H1 (cell line): ENCODE results near the gene KCNMA1.

Source experiments
- CHD2 ChIP-seq: IDR thresholded peaks from 2 replicates; pipeline ENCODE4 v1.6.1; 2012; ENCODE audit warnings: low read length, improper control_type of control experiment
- CTCF ChIP-seq, 3 experiments: IDR thresholded peaks; 1 replicate in 2 of 3; 2 replicates in 1 of 3; pipeline versions ENCODE4 v1.5.1 to v1.6.1; 2011; ENCODE audit warnings: low read length in 3 of 3, mild to moderate bottlenecking in 3 of 3, inconsistent platforms in 2 of 3, low read depth in 1 of 3, moderate library complexity in 1 of 3; ENCODE audit not compliant: insufficient read depth in 1 of 3; ENCODE audit errors: control extremely low read depth in 1 of 3
- GABPA ChIP-seq: IDR thresholded peaks from 2 replicates; pipeline ENCODE4 v1.6.1; 2011; ENCODE audit warnings: mild to moderate bottlenecking, low read length, moderate library complexity, borderline replicate concordance; ENCODE audit not compliant: insufficient read depth
- MAFK ChIP-seq: IDR thresholded peaks from 2 replicates; pipeline ENCODE4 v1.6.1; 2012; ENCODE audit warnings: low read depth, mild to moderate bottlenecking, improper control_type of control experiment, low read length
- POLR2AphosphoS5 ChIP-seq: IDR thresholded peaks from 2 replicates; pipeline ENCODE4 v1.6.1; 2011; ENCODE audit warnings: low read depth, low read length
- RAD21 ChIP-seq, 2 experiments: IDR thresholded peaks in 1 of 2; conservative IDR thresholded peaks in 1 of 2; 2 replicates each; pipeline ENCODE4 v1.6.1; 2011; ENCODE audit warnings: low read depth in 2 of 2, low read length in 2 of 2, improper control_type of control experiment in 1 of 2, inconsistent platforms in 1 of 2, mild to moderate bottlenecking in 1 of 2, moderate library complexity in 1 of 2
- RFX5 ChIP-seq: IDR thresholded peaks from 2 replicates; pipeline ENCODE4 v1.6.1; 2011; ENCODE audit warnings: low read depth, low read length, improper control_type of control experiment, borderline replicate concordance
- RXRA ChIP-seq: IDR thresholded peaks from 2 replicates; pipeline ENCODE4 v1.6.1; 2011; ENCODE audit warnings: low read depth, mild to moderate bottlenecking, low read length, moderate library complexity; ENCODE audit not compliant: insufficient read depth
- SP1 ChIP-seq: IDR thresholded peaks from 2 replicates; pipeline ENCODE4 v1.6.1; 2011; ENCODE audit warnings: low read depth, low read length
- SP2 ChIP-seq: IDR thresholded peaks from 2 replicates; pipeline ENCODE4 v1.6.1; 2012; ENCODE audit warnings: mild to moderate bottlenecking, low read length, inconsistent platforms
- SRF ChIP-seq: IDR thresholded peaks from 2 replicates; pipeline ENCODE4 v1.6.1; 2011; ENCODE audit warnings: mild to moderate bottlenecking, low read depth, low read length, moderate library complexity
- TAF1 ChIP-seq: IDR thresholded peaks from 2 replicates; pipeline ENCODE4 v1.6.1; 2011; ENCODE audit warnings: mild to moderate bottlenecking, low read depth, low read length
- TCF12 ChIP-seq: IDR thresholded peaks from 2 replicates; pipeline ENCODE4 v1.6.1; 2011; ENCODE audit warnings: low read depth, mild to moderate bottlenecking, low read length
- YY1 ChIP-seq: IDR thresholded peaks from 2 replicates; pipeline ENCODE4 v1.6.1; 2011; ENCODE audit warnings: low read depth, mild to moderate bottlenecking, low read length

GRCh38 chr10:76983624-76984023 lies 654.0 kb downstream of the KCNMA1 start:
- TF ChIP-seq POLR2AphosphoS5, result no peak
- no peak for TF ChIP-seq CTCF (IDR thresholded peaks at IDR 0.05; ENCODE audit: control extremely low read depth in 1 of 3, insufficient read depth in 1 of 3, low read depth in 1 of 3, low read length in 3 of 3)
- no peak for TF ChIP-seq RAD21 (IDR thresholded peaks at IDR 0.05 in 1 of 2, conservative IDR thresholded peaks at IDR 0.05 in 1 of 2; ENCODE audit: low read depth in 2 of 2, low read length in 2 of 2)
- no peak for TF ChIP-seq RXRA
- no peak for TF ChIP-seq YY1
- TF ChIP-seq MAFK, result no peak
- no peak for TF ChIP-seq TAF1
- TF ChIP-seq SP1, result no peak
- TF ChIP-seq TCF12, result no peak
- no peak for TF ChIP-seq SP2
- TF ChIP-seq SRF, result no peak
- TF ChIP-seq CHD2, result no peak
- no peak for TF ChIP-seq GABPA
- no peak for TF ChIP-seq RFX5
